Brain microvascular endothelial cell (primary cell): ENCODE measurements around the gene CAMTA1.

Source experiments
- DNase-seq: peaks from one replicate; pipeline ENCODE4 v3.0.0-alpha.2; 2020
- H3K27ac ChIP-seq: fragments of 250-450 bp; sonication (Bioruptor Pico); 2 replicates; pipeline ENCODE4 v1.5.1; 2020; ENCODE audit warnings: mild to moderate bottlenecking, moderate library complexity
- H3K27me3 ChIP-seq: fragments of 250-450 bp; sonication (Bioruptor Pico); replicated peaks from 2 replicates; pipeline ENCODE4 v1.5.1; 2020; ENCODE audit warnings: mild to moderate bottlenecking
- H3K36me3 ChIP-seq: fragments of 250-450 bp; sonication (Bioruptor Pico); replicated peaks from 2 replicates; pipeline ENCODE4 v1.5.1; 2020; ENCODE audit warnings: mild to moderate bottlenecking
- H3K4me3 ChIP-seq: 2 replicates; pipeline ENCODE4 v1.5.1; 2011; ENCODE audit warnings: low read depth, mild to moderate bottlenecking, control low read depth, low read length, moderate library complexity
- CTCF ChIP-seq: IDR thresholded peaks from 2 replicates; pipeline ENCODE4 v1.5.1; 2011; ENCODE audit warnings: low read depth, mild to moderate bottlenecking, moderate library complexity, low read length, control low read depth, inconsistent platforms; ENCODE audit errors: missing control alignments
- in situ Hi-C: cut with HindIII; loops from 2 replicates; pipeline ENCODE4 v1.10.0; 2017; ENCODE audit warnings: low sequenced_read_pairs, low pct_ligation_motif_present

CAMTA1 gene

GRCh38 chr1:7113136-7113535 lies 327.9 kb downstream of the CAMTA1 start:
- in situ Hi-C loops: no loop called here
- no peaks in the 10 kb centered on the region for H3K27me3 ChIP-seq

GRCh38 chr1:7113822-7114221 lies 328.6 kb downstream of the CAMTA1 start:
- no peak for TF ChIP-seq CTCF

More at GRCh38 chr1:7113136-7113535, 327.9 kb downstream of the CAMTA1 start:
- Histone ChIP-seq H3K27ac (no peak overlapping the region), H3K36me3 (no peaks in the 10 kb centered on the region), H3K4me3 (no peak overlapping the region)
- no peak for DNase-seq
- no peak for TF ChIP-seq CTCF

GRCh38 chr1:7116001-7116400 lies 330.7 kb downstream of the CAMTA1 start:
- no peak overlapping the region for H3K4me3 ChIP-seq
- in situ Hi-C loops: no loop called here
- no peak for DNase-seq
- H3K36me3 ChIP-seq: no peaks in the 10 kb centered on the region
- no peaks in the 10 kb centered on the region for H3K27me3 ChIP-seq
- no peak overlapping the region for H3K27ac ChIP-seq
- TF ChIP-seq CTCF: no peak

More at GRCh38 chr1:7113822-7114221, 328.6 kb downstream of the CAMTA1 start:
- Histone ChIP-seq H3K36me3 (no peaks in the 10 kb centered on the region), H3K27ac (no peak overlapping the region), H3K4me3 (no peak overlapping the region), H3K27me3 (no peaks in the 10 kb centered on the region)
- DNase-seq: no peak
- in situ Hi-C loops: no loop called here

GRCh38 chr1:7117399-7118281 lies 332.4 kb downstream of the CAMTA1 start:
- peak overlapping the region; percentile 66 for H3K27ac ChIP-seq
- H3K4me3 ChIP-seq: peak overlapping the region; percentile 26
- in situ Hi-C loops: no loop called here
- peak; percentile 87 for DNase-seq
- TF ChIP-seq CTCF: peak; percentile 61
- H3K36me3 ChIP-seq: no peaks in the 10 kb centered on the region
- no peaks in the 10 kb centered on the region for H3K27me3 ChIP-seq

- in situ Hi-C loops: no loop called here
- H3K27me3 ChIP-seq: no peaks in the 10 kb centered on the region
- TF ChIP-seq CTCF: no peak
- no peaks in the 10 kb centered on the region for H3K36me3 ChIP-seq
- H3K4me3 ChIP-seq: no peak overlapping the region
- no peak overlapping the region for H3K27ac ChIP-seq
- no peak for DNase-seq
These were observed 333.9 kb downstream of the CAMTA1 start for GRCh38 chr1:7119156-7119555.
